Measurements from ENCODE around the gene TRAPPC11.

Gene TRAPPC11

GRCh38 chr4:183638436-183638835, 20.7 kb upstream of the TRAPPC11 start:
- DNase-seq, result no peak

DNA sequence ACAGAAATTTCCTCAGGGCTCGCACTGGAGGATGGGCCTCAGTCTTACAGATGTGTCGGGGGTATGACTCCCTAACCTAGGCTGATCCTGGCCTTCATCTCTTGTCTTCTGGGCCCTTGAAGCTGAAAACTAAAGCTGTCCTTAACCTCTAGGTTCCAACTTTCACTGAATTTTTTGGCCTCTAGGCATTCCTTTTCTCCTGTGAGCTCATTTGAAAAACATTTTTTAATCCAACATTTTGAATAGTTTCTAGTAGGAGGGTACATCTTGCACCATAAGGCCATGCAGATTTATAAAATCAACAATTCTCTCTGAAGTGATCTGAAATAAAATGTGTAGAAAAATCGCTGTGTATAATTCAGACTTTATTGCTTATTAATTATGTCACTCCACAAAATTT, 19.8 kb upstream of the TRAPPC11 start:
- DNase-seq, result no peak

GRCh38 chr4:183645326-183645725, 13.8 kb upstream of the TRAPPC11 start:
- DNase-seq, result no peak

- no peak for DNase-seq
These were observed 1.5 kb upstream of the TRAPPC11 start for GRCh38 chr4:183657564-183657963.

DNA sequence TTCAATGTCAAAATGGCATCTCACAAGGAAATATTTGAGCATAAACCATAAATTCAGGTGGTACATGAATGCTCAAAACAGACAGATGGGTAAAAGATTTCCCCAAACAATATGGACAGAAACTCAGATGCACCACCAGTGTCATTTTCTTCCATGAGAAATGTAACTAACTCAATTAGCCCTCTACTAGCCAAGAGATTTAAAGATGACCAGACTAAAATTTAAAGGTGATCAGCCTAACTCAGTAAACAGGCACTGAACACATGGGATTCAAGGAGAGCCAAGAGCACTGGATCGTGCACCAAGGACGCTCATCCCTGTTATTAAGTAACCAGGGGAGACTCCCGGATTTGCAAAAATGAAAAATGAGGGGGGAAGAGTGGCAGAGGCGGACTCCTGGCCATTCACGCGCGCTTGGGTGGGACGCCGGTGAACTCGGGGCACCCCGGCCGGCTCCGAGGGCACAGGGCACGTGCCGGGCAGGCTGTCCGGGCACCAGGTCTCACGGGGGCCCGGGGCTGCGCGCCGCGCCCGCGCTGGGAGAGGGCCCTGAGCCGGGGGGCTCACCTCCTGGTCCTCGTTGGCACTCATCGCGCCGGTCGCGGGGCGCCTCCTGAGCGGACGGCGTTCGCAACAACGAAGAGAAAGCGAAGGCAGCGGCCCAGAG, 598 bp upstream of the TRAPPC11 start:
- DNase-seq, result peak; percentile 35

DNA sequence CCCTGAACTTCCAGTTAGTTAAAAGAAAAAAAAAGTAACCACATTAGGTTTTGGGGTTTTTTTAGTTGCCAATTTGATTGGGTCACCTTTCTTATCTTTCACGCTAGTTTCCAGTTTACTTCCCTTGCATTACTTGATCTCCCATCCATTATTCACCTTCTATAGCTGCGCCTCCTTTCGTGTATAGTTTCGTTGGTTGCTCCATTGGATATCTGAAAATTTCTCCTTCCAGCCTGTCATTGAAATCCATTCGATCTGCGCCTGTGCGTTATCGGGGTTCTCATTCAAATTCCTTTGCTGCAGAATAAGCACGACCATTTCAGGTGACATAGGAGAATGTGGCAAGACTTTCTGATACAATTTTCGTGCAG, 764 bp downstream of the TRAPPC11 start:
- DNase-seq, result no peak

GRCh38 chr4:183666088-183666487, 7.0 kb downstream of the TRAPPC11 start:
- no peak for DNase-seq

GRCh38 chr4:183670251-183670650, 11.2 kb downstream of the TRAPPC11 start:
- no peak for DNase-seq

- no peak for DNase-seq
These were observed 12.0 kb downstream of the TRAPPC11 start for GRCh38 chr4:183670960-183671555.

GRCh38 chr4:183674153-183674552, 15.1 kb downstream of the TRAPPC11 start:
- no peak for DNase-seq

DNA sequence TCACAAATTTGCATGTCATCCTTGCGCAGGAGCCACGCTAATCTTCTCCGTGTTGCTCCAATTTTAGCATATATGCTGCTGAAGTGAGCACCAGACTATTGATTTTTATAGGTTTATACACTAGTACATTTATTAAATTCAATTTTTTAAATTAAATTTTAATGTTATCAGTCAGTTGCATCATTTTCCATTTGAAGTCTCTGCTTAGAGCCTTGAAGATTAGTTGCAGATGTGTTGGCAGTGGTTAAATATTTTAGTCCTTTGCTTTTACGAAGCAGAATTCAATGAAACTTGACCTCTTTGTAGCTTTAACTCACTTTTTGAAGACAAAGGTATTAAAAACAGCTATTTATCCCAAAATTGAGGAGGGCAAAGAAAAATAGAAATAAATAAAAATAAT, 16.5 kb downstream of the TRAPPC11 start:
- no peak for DNase-seq

- DNase-seq, result no peak
These were observed 22.0 kb downstream of the TRAPPC11 start for GRCh38 chr4:183681119-183681518.

- no peak for DNase-seq
These were observed 27.4 kb downstream of the TRAPPC11 start for GRCh38 chr4:183686461-183686860.

DNA sequence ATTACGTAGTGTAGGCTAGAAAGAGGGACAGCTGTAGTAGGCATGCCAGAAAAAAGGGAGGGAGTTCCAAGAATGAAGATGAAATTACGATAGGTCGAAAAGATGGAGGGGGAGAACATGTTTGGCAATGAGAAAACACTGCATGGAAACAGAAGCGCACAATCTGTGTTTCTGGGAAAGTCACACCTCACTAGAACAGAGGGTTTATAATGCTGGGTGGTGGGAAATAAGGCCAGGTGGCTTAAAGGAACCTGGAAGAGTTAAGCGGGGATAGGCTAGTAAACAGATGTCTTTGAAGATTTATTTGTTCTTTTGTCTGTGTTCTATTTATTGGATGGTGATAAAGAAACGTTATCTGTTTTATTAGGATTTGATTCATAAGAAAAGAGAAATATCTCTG, 29.1 kb downstream of the TRAPPC11 start:
- no peak for DNase-seq

GRCh38 chr4:183691006-183691405, 31.9 kb downstream of the TRAPPC11 start:
- no peak for DNase-seq

DNA sequence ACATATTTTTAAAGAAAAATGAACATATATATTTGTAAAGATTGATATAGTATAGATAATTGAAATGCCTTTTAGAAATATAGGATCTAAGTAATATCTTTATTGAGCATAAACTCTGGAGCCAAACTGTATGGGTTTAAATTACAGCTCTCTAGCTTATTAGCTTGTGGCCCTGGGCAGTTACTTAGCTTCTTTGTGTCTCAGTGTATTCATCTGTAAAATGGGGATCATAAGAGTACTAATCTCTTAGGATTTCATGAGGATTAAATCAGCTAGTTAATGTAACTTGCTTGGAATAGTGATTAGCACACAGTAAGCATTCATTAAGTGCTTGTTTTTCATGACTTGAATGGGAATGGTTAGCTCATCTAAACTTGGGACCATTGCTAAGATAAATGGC, 32.8 kb downstream of the TRAPPC11 start:
- no peak for DNase-seq

DNA sequence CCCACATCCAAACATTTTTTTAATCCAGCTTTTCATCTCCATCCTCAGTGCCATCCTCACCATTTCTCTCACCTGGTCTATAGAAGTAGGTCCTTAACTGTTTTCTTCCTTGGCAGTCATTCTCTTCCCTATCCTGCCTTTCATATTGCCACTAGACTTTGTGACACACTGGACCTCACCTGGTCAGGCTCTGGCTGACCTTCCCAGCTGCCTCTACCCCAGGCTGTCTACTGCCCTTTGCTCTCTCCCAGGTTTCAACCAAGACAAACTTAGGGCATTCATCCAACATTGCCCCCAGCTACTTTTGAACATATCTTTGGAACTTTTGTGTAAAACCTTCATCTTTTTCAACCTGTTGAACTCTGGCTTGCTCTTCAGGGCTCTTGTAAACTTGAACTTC, 39.8 kb downstream of the TRAPPC11 start:
- DNase-seq, result no peak

DNA sequence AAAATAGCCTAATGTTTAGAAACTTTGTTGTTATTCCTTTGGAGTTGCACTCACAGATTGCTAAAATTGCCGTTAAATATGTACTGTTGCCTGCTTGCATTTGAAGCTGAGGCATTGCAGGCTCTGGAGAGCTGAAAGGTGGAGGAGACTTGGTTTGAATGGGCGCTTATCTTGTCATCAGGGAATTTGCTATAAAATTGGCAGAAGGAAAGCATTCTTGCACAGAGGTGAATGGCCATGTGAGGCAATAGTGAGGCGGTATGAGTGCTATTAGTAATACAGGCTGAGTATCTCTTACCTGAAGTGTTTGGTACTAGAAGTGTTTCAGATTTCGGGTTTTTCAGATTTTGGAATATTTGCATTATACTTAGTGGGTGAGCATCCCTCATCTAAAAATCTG, 41.3 kb downstream of the TRAPPC11 start:
- no peak for DNase-seq

- DNase-seq, result no peak
These were observed 43.4 kb downstream of the TRAPPC11 start for GRCh38 chr4:183702492-183702891.

GRCh38 chr4:183714626-183715025, 55.5 kb downstream of the TRAPPC11 start:
- no peak for DNase-seq

- no peak for DNase-seq
These were observed 57.2 kb downstream of the TRAPPC11 start for GRCh38 chr4:183716302-183716701.

DNA sequence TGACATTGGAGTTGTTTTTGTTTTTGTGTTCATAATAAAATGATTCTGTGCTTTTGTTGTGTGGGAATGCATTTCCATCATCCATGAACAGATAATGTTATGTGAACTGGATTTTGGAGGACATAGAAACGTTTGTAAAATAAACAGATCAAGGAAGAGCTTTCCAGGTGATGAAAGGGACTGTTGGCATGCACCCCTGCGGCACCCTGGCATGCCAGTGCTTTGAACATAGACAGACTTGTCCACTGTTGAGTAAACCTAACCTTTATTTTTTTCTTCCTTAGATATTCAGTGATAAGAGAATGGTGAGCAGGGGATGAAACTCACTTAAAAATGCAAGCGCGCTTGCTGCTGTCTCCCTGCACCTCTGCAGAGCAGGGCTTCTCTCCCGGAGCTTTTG, 59.8 kb downstream of the TRAPPC11 start:
- DNase-seq, result no peak

DNA sequence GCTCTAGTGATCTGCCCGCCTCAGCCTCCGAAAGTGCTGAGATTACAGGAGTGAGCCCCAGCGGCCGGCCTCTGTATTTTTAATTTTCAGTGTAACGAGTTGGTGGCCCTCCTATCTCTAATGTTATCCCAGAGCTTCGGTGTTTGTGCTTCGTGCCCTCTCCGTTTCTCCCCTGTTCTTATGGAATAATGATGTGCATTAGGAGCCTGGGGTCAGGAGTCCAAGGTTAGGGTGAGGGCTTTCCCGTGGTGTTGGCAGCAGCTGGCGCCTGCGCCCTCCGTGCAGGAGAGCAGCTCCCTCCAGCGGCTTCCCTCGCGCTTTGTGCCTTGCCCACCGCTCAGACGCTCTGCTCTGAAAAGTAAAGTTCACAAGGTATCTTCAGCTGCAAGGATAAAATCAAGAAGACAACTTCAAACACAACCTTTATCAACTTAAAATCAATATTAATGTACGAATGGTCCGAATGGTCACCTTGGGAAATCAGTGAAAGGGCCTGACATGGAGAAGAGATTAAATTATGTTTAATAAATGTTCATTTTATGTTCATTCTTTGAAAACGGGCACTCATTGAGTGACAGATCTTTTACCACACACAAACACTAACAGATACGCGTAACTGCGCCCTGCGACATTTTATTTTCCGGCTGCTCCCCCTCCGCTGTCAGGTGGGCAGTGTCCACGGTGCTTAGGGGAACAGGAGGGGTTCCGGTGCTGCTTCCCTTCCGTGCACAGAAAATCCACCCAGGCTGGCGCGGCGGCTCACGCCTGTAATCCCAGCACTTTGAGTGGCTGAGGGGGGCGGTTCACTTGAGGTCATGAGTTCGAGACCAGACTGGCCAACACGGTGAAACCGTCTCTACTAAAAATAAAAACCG, 62.4 kb downstream of the TRAPPC11 start:
- DNase-seq, result peak; percentile 74
